Retinal pigment epithelial cell (primary cell): ENCODE results near the gene CACNG6.

Source experiments
- DNase-seq: peaks from one replicate; pipeline ENCODE4 v3.0.0-alpha.2; 2010; ENCODE audit warnings: low read depth
- H3K4me3 ChIP-seq: 2 replicates; pipeline ENCODE4 v1.5.1; 2011; ENCODE audit warnings: mild to moderate bottlenecking, low read length, control low read depth, moderate library complexity
- TF ChIP-seq, protein P1 (sequence below): conservative IDR thresholded peaks from 2 replicates; pipeline ENCODE4 v1.5.1; 2011; ENCODE audit warnings: low read depth, low read length, control low read depth, inconsistent platforms

The CACNG6 gene

DNA sequence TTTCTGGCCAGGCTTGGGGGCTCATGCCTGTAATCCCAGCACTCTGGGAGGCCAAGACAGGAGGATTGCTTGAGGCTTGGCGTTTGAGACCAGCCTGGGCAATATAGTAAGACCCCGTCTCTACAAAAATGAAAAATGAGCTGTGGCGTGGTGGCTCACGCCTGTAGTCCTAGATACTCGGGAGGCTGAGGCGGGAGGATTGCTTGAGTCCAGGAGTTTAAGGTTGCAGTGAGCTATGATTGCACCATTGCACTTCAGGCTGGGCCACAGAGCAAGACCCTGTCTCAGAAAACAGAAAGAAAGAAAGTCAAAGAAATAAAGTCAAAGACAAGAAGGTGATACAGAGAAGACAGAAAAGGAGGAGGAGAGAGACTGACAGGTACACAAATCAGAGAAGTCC lies 2.5 kb upstream of the CACNG6 start:
- no peak for DNase-seq
- H3K4me3 ChIP-seq: no peak overlapping the region
- TF ChIP-seq, protein P1, sequence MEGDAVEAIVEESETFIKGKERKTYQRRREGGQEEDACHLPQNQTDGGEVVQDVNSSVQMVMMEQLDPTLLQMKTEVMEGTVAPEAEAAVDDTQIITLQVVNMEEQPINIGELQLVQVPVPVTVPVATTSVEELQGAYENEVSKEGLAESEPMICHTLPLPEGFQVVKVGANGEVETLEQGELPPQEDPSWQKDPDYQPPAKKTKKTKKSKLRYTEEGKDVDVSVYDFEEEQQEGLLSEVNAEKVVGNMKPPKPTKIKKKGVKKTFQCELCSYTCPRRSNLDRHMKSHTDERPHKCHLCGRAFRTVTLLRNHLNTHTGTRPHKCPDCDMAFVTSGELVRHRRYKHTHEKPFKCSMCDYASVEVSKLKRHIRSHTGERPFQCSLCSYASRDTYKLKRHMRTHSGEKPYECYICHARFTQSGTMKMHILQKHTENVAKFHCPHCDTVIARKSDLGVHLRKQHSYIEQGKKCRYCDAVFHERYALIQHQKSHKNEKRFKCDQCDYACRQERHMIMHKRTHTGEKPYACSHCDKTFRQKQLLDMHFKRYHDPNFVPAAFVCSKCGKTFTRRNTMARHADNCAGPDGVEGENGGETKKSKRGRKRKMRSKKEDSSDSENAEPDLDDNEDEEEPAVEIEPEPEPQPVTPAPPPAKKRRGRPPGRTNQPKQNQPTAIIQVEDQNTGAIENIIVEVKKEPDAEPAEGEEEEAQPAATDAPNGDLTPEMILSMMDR: no peak

DNA sequence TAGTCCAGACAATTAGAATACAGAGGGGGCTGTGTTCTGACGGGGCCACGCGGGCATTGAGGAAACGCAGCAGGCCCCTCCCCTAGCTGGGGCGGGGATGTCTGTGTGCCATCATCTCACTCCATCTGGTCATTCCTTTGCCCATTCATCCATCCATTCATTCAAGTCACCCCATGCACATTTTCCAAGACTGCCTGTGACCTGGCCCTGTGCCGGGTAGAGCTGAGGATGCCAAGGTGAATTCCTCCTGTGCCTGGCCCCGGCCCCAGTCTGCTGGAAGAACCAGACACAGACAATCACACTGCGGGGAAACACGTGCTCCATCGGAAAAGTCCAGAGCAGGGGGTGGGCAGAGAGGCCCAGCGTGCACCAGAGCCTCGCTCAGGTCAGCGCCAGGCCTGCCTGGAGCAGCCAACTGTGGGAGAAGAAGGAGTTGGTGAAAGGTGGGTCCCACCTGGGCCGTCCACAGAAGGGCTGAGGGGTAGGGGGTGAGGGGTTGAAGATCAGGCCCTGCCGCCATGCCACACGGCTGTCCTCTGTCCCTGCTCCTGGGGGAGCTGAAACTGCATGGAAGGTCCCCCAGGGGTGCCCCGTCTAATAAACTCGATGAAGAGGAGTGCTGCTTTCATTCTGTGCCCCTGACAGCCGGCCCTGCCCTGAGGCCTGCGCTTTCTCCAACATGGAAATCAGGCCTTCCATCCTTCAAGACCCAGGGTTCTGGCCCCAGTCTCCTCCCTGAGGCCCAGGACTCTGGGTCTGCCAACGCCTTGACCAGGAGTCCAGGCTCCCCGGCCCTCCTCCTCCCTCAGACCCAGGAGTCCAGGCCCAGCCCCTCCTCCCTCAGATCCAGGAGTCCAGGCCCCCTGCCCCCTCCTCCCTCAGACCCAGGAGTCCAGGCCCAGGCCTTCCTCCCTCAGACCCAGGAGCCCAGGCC lies 1.6 kb upstream of the CACNG6 start:
- no peak for DNase-seq
- H3K4me3 ChIP-seq: no peak overlapping the region
- TF ChIP-seq, protein P1: no peak

DNA sequence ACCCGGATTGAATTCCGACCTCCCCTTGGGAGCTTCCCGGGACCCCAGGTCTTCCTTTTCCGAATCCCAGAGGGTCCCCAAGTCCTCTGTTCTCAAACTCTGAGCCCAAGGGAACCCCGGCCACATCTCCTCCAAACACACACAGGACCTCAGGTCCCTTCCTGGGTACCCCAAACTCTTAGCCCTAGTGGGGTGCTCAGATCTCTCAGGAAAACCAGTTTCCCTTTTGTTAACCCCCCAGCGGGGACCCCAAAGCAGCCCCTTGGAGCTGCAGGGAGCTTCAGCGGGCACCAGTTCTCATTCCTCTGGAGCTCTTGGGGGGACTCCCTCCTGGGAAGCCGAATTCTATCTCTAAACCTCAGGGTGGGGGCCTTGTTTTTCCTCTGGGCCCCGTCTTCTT lies 774 bp downstream of the CACNG6 start:
- H3K4me3 ChIP-seq: no peak overlapping the region
- TF ChIP-seq, protein P1: no peak
- no peak for DNase-seq

DNA sequence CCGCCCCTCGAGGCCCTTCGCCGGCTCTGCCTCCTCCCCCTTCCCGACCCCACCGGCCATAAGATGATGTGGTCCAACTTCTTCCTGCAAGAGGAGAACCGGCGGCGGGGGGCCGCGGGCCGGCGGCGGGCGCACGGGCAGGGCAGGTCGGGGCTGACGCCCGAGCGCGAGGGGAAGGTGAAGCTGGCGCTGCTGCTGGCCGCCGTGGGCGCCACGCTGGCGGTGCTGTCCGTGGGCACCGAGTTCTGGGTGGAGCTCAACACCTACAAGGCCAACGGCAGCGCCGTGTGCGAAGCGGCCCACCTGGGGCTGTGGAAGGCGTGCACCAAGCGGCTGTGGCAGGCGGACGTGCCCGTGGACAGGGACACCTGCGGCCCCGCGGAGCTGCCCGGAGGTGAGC lies 1.4 kb downstream of the CACNG6 start:
- TF ChIP-seq, protein P1: no peak
- no peak overlapping the region for H3K4me3 ChIP-seq
- no peak for DNase-seq

DNA sequence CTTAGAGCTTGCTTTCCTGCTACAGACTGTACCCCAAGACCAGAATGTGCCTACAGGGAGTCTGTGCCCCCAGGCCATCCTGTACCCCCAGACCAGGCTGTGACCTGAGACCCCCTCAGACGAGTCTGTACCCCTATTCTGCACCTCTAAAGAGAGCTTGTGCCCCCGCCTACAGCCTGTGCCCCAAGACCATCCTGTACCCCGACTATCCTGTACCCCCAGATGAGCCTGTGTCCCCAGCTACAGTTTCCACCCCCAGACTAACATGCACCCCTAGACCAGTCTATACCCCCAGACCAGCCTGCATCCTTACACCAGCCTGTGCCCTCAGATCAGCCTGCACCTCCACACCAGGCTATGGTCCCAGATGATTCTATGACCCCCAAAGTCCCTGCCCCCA lies 2.0 kb downstream of the CACNG6 start:
- DNase-seq: no peak
- H3K4me3 ChIP-seq: no peak overlapping the region
- TF ChIP-seq, protein P1: no peak

DNA sequence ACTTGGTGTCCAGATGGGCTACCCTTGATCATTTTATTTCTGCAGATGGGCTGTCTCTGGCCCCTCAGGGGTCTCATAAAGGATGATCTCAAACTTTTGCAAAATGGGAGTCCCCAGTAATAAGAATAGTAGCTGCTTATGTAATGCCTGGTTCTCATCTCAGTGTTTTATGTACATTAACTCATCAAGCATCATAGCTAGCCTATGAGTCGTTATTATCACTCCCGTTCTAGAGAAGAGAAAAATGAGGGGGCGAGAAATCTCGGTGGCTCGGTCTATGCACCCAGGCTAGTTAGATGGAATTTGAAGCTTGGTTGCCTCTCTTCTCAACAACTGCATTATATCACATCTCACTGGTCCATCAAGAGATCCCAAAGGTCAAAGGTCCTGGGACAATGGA lies 3.4 kb downstream of the CACNG6 start:
- H3K4me3 ChIP-seq: no peak overlapping the region
- TF ChIP-seq, protein P1: no peak
- no peak for DNase-seq

DNA sequence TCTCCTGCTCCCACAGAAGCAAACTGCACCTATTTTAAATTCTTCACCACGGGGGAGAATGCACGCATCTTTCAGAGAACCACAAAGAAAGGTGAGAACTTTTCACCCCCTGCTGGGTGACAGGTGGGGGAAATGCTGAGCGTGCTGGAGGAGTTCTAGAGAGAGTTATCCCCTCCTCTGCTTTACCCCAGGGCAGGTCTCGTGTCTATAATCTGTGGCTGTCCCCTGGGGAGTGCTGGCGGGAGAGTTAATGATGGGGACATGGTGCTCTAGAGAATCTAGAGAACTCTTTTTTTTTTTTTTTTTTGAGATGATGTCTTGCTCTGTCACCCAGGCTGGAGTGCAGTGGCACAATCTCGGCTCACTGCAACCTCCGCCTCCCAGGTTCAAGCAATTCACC lies 6.8 kb downstream of the CACNG6 start:
- no peak for DNase-seq
- no peak overlapping the region for H3K4me3 ChIP-seq
- TF ChIP-seq, protein P1: no peak
